Calu3 (cell line): ENCODE results near the gene ITGB1. TPM values are rescaled to one million over a fixed set of nuclear protein-coding genes. Genes with fewer than 3 reads are reported as not detected.

ENCODE experiments used
- BruUV-seq: library from RNA; stranded (reverse); fragments of 400-500 nt; replicated peaks from 2 replicates; lab custom pipeline; 2021; lab: Mats Ljungman, UMichigan
- CTCF ChIA-PET: fragments of 300-600 bp; sonication (Branson Sonifier 250); formaldehyde crosslinking; loops from one replicate; lab custom pipeline; 2022; ENCODE audit warnings: antibody characterized with exemption; lab: Charles Lee
- DNase-seq: peaks from one replicate; pipeline ENCODE4 v3.0.0; 2022
- H3K27ac Mint-ChIP-seq: one replicate; pipeline ENCODE4 v1.8.0; 2022; ENCODE audit warnings: mixed read lengths; ENCODE audit not compliant: unreplicated experiment
- H3K27me3 Mint-ChIP-seq: one replicate; pipeline ENCODE4 v1.8.0; 2022; ENCODE audit warnings: mixed read lengths; ENCODE audit not compliant: unreplicated experiment
- H3K36me3 Mint-ChIP-seq: one replicate; pipeline ENCODE4 v1.8.0; 2022; ENCODE audit warnings: mild to moderate bottlenecking, moderate library complexity, mixed read lengths; ENCODE audit not compliant: insufficient read depth, unreplicated experiment
- H3K4me1 Mint-ChIP-seq: one replicate; pipeline ENCODE4 v1.8.0; 2022; ENCODE audit warnings: mild to moderate bottlenecking, low read depth, mixed read lengths; ENCODE audit not compliant: unreplicated experiment
- H3K4me3 Mint-ChIP-seq: one replicate; pipeline ENCODE4 v1.8.0; 2022; ENCODE audit warnings: mild to moderate bottlenecking, low read depth, moderate library complexity, mixed read lengths; ENCODE audit not compliant: unreplicated experiment
- H3K9me3 Mint-ChIP-seq: one replicate; pipeline ENCODE4 v1.8.0; 2022; ENCODE audit warnings: low read depth, mixed read lengths; ENCODE audit not compliant: unreplicated experiment
- intact Hi-C: fragments of 100-400 bp; cut with micrococcal nuclease; formaldehyde crosslinking; loops from one replicate; pipeline ENCODE4 v1.10.0; 2022; ENCODE audit not compliant: unreplicated experiment
- total RNA-seq: library from RNA; stranded (reverse); gene quantifications from 2 replicates; pipeline ENCODE4 v1.2.3, GENCODE V29; 2022
- TF ChIP-seq, protein P1 (sequence below): fragments of 200-600 bp; IDR thresholded peaks from one replicate; pipeline ENCODE4 v1.8.0; 2022; ENCODE audit warnings: antibody characterized with exemption; ENCODE audit not compliant: unreplicated experiment

The ITGB1 gene
- total RNA-seq, 1 experiment from 2014 or later: 1,455 TPM

DNA sequence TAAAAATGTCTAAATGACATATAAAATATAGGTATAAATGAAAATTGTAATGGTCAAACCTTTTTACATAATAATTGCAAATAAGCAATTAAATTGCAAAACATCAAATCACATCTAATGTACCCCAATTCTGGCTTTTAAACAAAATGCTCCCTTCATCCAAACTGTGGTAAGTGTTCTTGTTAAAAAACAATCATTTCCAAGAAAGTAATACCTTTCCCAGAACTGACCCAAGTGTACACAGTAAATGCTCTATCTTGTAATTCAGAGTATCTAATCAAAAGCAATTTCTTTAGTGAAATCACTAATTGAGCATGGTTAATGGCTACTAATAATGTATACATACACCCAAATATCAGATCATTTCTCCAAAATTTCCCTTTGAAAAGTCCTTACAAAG, 28.0 kb downstream of the ITGB1 start:
- DNase-seq: no peak
- Mint-ChIP-seq H3K4me1 (peaks cover 38% of the 10 kb centered on the region), H3K9me3 (no peaks in the 10 kb centered on the region), H3K36me3 (peaks cover 85% of the 10 kb centered on the region), H3K27ac (no peak overlapping the region), H3K4me3 (no peak overlapping the region), H3K27me3 (no peaks in the 10 kb centered on the region)
- intact Hi-C loops: no loop called here
- no TSS peak for BruUV-seq
- TF ChIP-seq, protein P1, sequence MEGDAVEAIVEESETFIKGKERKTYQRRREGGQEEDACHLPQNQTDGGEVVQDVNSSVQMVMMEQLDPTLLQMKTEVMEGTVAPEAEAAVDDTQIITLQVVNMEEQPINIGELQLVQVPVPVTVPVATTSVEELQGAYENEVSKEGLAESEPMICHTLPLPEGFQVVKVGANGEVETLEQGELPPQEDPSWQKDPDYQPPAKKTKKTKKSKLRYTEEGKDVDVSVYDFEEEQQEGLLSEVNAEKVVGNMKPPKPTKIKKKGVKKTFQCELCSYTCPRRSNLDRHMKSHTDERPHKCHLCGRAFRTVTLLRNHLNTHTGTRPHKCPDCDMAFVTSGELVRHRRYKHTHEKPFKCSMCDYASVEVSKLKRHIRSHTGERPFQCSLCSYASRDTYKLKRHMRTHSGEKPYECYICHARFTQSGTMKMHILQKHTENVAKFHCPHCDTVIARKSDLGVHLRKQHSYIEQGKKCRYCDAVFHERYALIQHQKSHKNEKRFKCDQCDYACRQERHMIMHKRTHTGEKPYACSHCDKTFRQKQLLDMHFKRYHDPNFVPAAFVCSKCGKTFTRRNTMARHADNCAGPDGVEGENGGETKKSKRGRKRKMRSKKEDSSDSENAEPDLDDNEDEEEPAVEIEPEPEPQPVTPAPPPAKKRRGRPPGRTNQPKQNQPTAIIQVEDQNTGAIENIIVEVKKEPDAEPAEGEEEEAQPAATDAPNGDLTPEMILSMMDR: no peak
- CTCF ChIA-PET: no interaction called here

DNA sequence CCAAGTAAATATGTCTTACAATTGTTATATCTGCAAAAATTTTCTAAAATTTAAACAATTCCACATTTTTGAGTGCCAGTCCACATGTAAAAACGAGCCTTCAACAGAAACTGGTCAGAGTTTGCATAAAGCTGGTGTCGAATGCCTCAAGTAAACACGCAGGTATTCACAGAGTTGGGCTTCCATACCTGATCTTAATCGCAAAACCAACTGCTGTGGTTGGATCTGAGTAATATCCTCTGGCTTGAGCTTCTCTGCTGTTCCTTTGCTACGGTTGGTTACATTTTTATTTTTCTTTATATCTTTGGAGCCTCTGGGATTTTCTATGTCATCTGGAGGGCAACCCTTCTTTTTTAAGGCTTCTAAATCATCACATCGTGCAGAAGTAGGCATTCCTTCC, 28.4 kb downstream of the ITGB1 start:
- TF ChIP-seq, protein P1: no peak
- Mint-ChIP-seq H3K27ac (no peak overlapping the region), H3K4me3 (no peak overlapping the region), H3K36me3 (peaks cover 85% of the 10 kb centered on the region), H3K9me3 (no peaks in the 10 kb centered on the region), H3K27me3 (no peaks in the 10 kb centered on the region), H3K4me1 (peaks cover 34% of the 10 kb centered on the region)
- CTCF ChIA-PET: no interaction called here
- DNase-seq: no peak
- no TSS peak for BruUV-seq
- intact Hi-C loops: no loop called here

DNA sequence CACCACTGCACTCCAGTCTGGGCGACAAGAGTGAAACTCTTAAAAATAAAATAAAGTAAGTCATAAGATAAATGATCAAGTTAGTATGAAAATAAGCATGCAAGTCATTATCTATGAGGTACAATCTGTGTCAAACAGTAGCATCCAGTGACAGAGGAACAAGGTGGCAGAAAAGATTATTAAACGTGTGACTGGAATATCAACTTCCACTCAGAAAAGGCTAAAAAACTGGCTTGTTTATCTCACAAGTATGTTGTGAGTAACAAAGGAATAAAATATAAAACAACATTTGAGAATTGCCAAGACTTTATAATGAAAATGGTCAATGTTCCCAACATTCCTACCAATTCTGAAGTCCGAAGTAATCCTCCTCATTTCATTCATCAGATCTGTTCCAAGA, 30.3 kb downstream of the ITGB1 start:
- intact Hi-C loops: no loop called here

DNA sequence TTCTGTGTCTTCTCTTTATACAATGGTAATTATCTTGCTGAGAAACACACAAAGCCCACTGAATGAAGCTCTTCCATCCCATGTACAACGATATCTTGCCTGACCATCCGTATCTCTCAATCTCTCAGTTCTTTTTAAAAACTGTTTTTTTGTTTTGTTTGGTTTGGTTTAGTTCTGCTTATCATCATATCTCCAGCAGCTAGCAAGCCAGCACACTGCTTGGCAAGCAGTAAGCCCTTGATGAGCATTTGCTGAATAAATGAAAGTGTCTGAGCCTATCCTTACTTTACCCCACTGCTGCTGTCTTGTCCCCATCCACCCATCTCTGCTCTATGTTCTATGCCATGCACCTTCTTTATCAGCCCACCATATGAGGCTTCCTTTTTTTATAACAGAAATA, 34.2 kb downstream of the ITGB1 start:
- CTCF ChIA-PET: no interaction called here
- Mint-ChIP-seq H3K4me1 (peaks cover 22% of the 10 kb centered on the region), H3K9me3 (no peaks in the 10 kb centered on the region), H3K36me3 (peaks cover 93% of the 10 kb centered on the region), H3K27me3 (no peaks in the 10 kb centered on the region), H3K27ac (peak overlapping the region; percentile 89), H3K4me3 (no peak overlapping the region)
- TF ChIP-seq, protein P1: no peak
- DNase-seq: no peak
- BruUV-seq: no TSS peak
- intact Hi-C loops: no loop called here

More for the DNA sequence above, 30.3 kb downstream of the ITGB1 start:
- H3K27ac Mint-ChIP-seq: peak overlapping the region; percentile 7
- no TSS peak for BruUV-seq
- DNase-seq: no peak
- H3K4me3 Mint-ChIP-seq: no peak overlapping the region
- no peaks in the 10 kb centered on the region for H3K27me3 Mint-ChIP-seq
- no peaks in the 10 kb centered on the region for H3K9me3 Mint-ChIP-seq
- H3K36me3 Mint-ChIP-seq: peaks cover 92% of the 10 kb centered on the region
- peaks cover 40% of the 10 kb centered on the region for H3K4me1 Mint-ChIP-seq
- CTCF ChIA-PET: no interaction called here
- TF ChIP-seq, protein P1: no peak
